K562 (cell line): ENCODE measurements around the gene CS. TPM values are rescaled to one million over a fixed set of nuclear protein-coding genes. Genes with fewer than 3 reads are reported as not detected.
A peak's percentile ranks its signal among the peaks of the same experiment; 100 is the strongest.

Experiments used
- ARID1B ChIP-seq: fragments of 450-650 bp; IDR thresholded peaks from 2 replicates; pipeline ENCODE4 v1.6.1; 2016; ENCODE audit warnings: antibody characterized with exemption, mild to moderate bottlenecking, inconsistent platforms
- CTCFL ChIP-seq: IDR thresholded peaks from 2 replicates; pipeline ENCODE4 v1.6.1; 2011; ENCODE audit warnings: borderline replicate concordance, low read depth, mild to moderate bottlenecking, moderate library complexity, low read length; ENCODE audit not compliant: insufficient read depth, poor library complexity, severe bottlenecking
- HMBOX1 ChIP-seq: sonication (generic); IDR thresholded peaks from 2 replicates; pipeline ENCODE4 v1.6.1; 2016
- HOMEZ ChIP-seq: fragments of 250-450 bp; sonication (Bioruptor Pico); IDR thresholded peaks from 2 replicates; pipeline ENCODE4 v1.4.0; 2020; ENCODE audit warnings: mild to moderate bottlenecking, moderate library complexity
- MEF2A ChIP-seq: IDR thresholded peaks from 2 replicates; pipeline ENCODE4 v1.6.1; 2011; ENCODE audit warnings: low read depth, mild to moderate bottlenecking, low read length, moderate library complexity; ENCODE audit not compliant: control insufficient read depth
- PHF20 ChIP-seq: fragments of 450-650 bp; IDR thresholded peaks from 2 replicates; pipeline ENCODE4 v1.6.1; 2018; ENCODE audit not compliant: partially characterized antibody
- PRDM10 ChIP-seq: fragments of 450-650 bp; IDR thresholded peaks from 2 replicates; pipeline ENCODE4 v1.6.1; 2018; ENCODE audit not compliant: partially characterized antibody
- RCOR1 ChIP-seq, 2 experiments: IDR thresholded peaks; 2 replicates each; pipeline ENCODE4 v1.6.1; 2012; ENCODE audit warnings: low read depth in 2 of 2, low read length in 2 of 2, borderline replicate concordance in 1 of 2, improper control_type of control experiment in 1 of 2
- TSHZ1 ChIP-seq: fragments of 250-450 bp; sonication (Bioruptor Pico); IDR thresholded peaks from 2 replicates; pipeline ENCODE4 v1.4.0; 2020; ENCODE audit warnings: mild to moderate bottlenecking, moderate library complexity
- polyA plus RNA-seq, 8 experiments: library from polyadenylated mRNA; depleted of rRNA in 4 of 8; stranded (reverse) in 5 of 8; unstranded in 3 of 8; fragments of >200 nt; fragmentation: Nextera tagmentation in 2 of 8; fragmentation: Illumina TruSeq in 1 of 8; extraction: Ambion mirVana in 2 of 8; extraction: Trizol in 1 of 8; gene quantifications; 2 replicates each; pipeline versions ENCODE4 v1.2.1 to v1.2.3, GENCODE V29; 2011 to 2014; ENCODE audit warnings: inconsistent platforms in 1 of 8, missing spikeins in 1 of 8
- total RNA-seq, 7 experiments: library from RNA; depleted of rRNA in 6 of 7; stranded (reverse); fragments of >200 nt in 6 of 7; fragmentation: Illumina TruSeq in 2 of 7; extraction: Trizol in 2 of 7; gene quantifications; 2 replicates each; pipeline versions ENCODE4 v1.2.1 to v1.2.3, GENCODE V29; 2011 to 2021; ENCODE audit warnings: low replicate concordance in 1 of 7

CS gene
- total and polyA plus RNA-seq, 9 of the 15 experiments (the other 6 are each of a cell fraction or from before 2014, with no cell fraction given), result 99.9 to 390 (median 149) TPM

- TF ChIP-seq PRDM10, result peak; percentile 17
- 0 out of 4 replicates have a peak, but pooled peaks of 1 of the 2 experiments have one; percentile 11 for TF ChIP-seq RCOR1 (IDR thresholded peaks at IDR 0.05; ENCODE audit: borderline replicate concordance in 1 of 2, low read depth in 2 of 2, low read length in 2 of 2)
- peak; percentile 58; the same call in 1 of the 2 replicates for TF ChIP-seq MEF2A
- TF ChIP-seq CTCFL, result peak; percentile 43
- no peak for TF ChIP-seq PHF20
- no peak for TF ChIP-seq ARID1B
- peak; percentile 48; the same call in 1 of the 2 replicates for TF ChIP-seq HMBOX1
- TF ChIP-seq TSHZ1 (CRISPR knock-in tag), result no peak
- no peak for TF ChIP-seq HOMEZ (CRISPR knock-in tag)
- TF ChIP-seq, all 486 proteins: peak for 16
These were observed 29.1 kb downstream of the CS start (continued) for GRCh38 chr12:56271031-56271430.
